ENCODE measurements around the gene HIVEP3.

Gene HIVEP3

DNA sequence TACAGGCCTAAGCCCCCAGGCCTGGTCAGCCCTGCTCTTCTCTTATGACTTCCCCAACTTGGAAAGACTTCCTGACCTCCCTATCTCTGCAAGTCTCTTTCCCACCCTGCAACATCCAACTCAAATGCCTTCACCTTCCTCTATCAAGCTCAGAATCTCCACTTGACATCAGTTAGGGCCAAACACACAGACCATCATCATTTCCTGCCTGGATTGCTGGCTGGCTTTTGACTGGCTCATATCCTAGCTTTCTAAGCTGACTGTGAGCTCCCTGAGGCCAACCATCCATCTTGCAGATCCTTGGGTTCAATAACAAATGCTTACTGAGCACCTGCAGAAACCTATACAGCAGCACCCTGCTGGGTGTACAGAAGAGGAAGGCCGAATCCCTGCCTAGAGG lies 296.9 kb downstream of the HIVEP3 start:
- DNase-seq = no peak

DNA sequence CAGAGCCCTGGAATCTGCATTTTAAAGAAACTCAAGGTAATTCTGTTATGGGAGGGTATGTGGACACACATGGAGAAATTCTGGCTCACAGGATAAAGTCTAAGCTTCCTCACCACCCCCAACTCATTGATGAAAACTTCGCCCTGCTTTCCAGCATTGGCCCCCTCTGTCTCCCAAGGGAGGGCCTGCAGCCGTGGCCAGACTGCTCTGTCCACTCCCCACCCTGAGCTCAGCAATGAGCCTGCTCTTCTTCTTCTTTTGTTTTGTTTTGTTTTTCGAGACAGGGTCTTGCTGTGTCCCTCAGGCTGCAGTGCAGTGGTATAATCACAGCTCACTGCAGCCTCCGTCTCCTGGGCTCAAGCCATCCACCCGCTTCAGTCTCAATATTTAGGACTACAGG lies 297.5 kb downstream of the HIVEP3 start:
- no peak for DNase-seq

- DNase-seq = no peak
Measured at GRCh38 chr1:41620365-41621169, 298.2 kb downstream of the HIVEP3 start.

GRCh38 chr1:41619511-41620364 lies 299.0 kb downstream of the HIVEP3 start:
- no peak for DNase-seq

- no peak for DNase-seq
Measured at GRCh38 chr1:41618871-41619270, 299.9 kb downstream of the HIVEP3 start.

- DNase-seq = peak; percentile 10
Measured at GRCh38 chr1:41618066-41618825, 300.5 kb downstream of the HIVEP3 start.

DNA sequence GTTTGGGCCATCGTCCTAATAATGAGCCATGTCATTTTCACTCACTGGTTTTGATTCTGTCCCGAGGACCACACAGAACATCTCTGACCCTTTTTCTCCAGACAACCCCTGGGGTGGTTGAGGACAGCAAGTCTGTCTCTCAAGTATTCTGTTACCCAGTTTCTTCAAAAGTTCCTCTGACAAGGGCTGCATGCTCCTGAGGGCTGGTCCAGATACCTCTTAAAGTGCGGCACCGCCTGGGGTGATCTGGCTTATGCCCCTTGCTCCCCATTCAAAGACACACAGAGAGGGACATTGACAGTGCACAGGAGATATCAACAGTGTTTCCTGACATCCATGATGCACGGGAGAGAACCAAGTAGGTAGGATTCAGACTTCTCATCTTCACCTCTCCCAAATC lies 301.4 kb downstream of the HIVEP3 start:
- DNase-seq = no peak

- no peak for DNase-seq
Measured at GRCh38 chr1:41616563-41616962, 302.2 kb downstream of the HIVEP3 start.

GRCh38 chr1:41615981-41616380 lies 302.7 kb downstream of the HIVEP3 start:
- DNase-seq = no peak

DNA sequence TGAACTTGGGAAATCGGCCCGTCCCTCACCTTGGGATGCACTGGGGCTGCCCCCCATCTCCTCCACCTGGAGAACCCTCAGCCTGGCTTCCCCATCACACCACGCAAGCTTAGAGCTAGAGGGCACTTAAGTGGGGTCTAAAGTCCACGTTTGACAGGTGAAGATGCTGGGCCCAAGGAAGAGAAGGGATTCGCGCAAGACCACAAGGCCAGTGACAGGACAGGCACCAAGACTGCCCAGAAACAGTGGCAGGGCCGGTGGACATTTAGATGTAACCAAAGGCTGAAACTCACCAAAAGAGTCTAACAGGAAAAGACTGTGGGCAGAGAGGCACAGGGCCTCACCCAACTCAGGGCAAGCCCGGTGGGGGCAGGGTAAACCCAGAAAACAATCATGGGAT lies 303.4 kb downstream of the HIVEP3 start:
- DNase-seq = no peak

DNA sequence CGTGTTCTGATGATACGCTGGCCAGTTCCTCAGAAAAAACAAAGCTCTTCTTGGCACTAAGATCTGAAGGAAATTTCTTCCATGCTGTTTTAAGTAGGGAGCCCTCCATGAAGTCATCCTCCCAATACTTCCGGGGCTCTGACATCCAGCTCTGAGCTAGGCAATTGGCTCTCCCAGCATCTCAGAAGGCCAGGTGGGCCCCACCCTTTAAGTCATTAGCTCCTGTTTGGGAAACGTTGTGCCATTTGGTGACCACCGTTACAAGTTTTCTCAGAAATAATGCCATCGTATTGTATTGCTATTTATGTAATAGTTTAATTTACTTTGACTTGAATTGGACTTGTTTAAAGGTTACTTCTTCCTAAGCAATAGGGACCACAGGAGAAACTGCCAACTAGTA lies 303.9 kb downstream of the HIVEP3 start:
- no peak for DNase-seq

- DNase-seq = no peak
Measured at GRCh38 chr1:41613689-41614574, 304.8 kb downstream of the HIVEP3 start.

DNA sequence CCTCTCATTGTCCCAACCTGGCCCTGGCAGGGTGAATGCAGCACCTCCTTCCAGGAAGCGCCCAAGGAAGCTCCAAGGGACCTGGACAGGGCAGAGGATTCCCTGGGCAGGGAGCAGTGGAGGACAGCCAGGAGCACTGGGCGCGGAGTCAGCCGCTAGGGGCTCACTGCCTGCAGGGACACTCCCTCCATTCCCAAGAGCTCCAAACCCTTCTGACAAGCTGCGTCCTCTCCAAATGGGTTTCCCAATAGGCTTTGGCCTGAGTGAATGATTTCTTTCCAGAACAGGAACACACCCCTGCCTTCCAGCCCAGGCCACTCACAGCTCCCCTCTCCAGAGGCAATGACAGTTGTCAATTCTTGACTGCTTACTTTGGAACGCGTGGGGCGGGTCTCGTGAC lies 305.8 kb downstream of the HIVEP3 start:
- no peak for DNase-seq

- DNase-seq = no peak
Measured at GRCh38 chr1:41611932-41612450, 306.7 kb downstream of the HIVEP3 start.

DNA sequence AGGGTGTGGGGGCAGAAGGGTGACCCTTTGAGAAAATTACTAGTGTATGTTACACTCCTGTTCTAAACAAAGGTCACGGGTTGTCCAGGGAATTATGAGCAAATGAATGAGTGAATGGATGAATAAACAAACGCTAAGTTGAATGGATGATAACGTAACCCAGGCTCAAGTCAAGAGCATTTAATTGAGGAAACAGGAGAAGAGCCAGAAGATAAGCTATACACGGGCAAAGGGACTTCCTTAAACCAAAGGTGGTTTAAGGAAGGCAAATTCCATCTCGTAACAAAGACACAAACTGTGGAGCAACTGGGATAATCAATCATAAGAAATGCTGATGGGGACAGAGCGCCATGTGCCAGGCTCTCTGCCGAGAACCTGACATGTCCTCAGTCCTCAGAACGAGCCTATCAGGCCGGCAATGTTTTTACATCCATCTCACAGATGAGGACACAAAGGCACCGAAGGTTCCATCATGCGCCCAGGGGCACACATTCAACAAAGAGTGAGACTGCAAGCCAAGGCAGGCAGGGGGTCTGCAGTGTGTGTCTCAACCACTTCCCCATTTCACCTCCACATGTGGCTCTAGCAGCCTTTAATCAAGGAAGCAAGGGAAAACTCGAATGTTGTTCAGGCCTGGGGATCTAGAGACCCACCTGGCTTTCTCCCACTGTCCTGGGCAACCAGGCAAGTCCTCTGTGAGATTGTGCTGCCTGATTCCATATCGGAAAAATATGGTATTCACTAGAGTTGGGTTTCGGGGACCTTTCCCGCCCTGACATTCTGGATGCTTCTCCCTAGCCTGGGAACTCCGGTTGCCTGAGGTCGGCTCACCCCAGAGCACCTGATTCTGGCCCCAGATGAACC lies 307.4 kb downstream of the HIVEP3 start:
- peak; percentile 44 for DNase-seq

- DNase-seq = no peak
Measured at GRCh38 chr1:41610361-41610760, 308.4 kb downstream of the HIVEP3 start.

- no peak for DNase-seq
Measured at GRCh38 chr1:41609166-41609883, 309.4 kb downstream of the HIVEP3 start.

DNA sequence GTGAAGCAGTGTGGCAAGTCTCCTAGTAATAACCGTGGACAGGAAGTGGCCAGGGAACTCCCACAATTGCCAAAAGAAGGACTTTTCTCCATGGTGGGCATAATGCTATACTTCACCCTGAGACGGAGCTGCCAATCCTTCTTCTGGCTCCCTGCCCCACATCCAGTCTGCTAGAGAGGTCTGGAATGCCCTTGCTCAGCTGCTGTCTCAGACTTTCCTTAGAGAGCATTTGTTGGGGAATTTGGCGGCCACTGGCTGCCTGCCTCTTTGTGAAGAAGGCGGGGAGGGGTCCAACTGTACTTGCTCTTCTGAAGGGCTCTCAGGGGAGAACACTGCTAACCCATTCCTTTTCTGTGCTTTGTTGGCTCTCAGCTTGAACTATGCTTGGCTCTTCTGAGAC lies 310.5 kb downstream of the HIVEP3 start:
- DNase-seq = no peak

- DNase-seq = no peak
Measured at GRCh38 chr1:41607808-41608207, 310.9 kb downstream of the HIVEP3 start.

GRCh38 chr1:41599912-41600311 lies 318.8 kb downstream of the HIVEP3 start:
- no peak for DNase-seq
